ENCODE results near the gene UCN2.
A peak's percentile ranks its signal among the peaks of the same experiment; 100 is the strongest.

The UCN2 gene

DNA sequence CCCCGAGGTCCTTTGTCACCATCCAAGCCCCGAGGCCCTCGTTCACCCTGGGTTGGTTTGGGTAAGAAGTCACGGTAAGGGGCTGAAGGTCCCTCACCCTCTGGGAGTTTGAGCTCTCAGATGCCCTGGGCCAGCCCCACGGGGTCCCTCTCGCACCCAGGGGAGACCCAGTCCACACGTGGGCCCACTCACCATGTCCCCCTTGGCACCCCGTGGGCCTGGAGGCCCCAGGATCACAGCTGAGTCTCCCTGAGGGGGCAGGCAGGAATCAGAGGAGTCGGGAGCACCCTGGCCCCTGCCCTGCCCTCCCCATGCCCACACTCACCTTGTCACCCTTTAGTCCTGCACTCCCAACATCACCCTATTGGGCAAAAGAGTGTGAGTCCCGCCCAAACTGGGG is 5.8 kb upstream of the UCN2 start:
- Histone ChIP-seq H3K36me3 (ENCODE audit: insufficient read depth, low read length) (peaks cover 13% of the 10 kb centered on the region), H3K27ac (ENCODE audit: low read depth, low read length) (no peak overlapping the region), H3K27me3 (ENCODE audit: insufficient read depth, low read length) (no peaks in the 10 kb centered on the region), H3K9ac (ENCODE audit: low read depth, low read length) (no peak overlapping the region), H3K9me3 (ENCODE audit: insufficient read depth, low read depth, low read length) (no peaks in the 10 kb centered on the region), H3K4me3 (ENCODE audit: low read length) (no peak overlapping the region), H3K4me1 (ENCODE audit: insufficient read depth, low read length) (no peaks in the 10 kb centered on the region)
- WGBS: 95% methylated on average over 10 of the region's 10 CpGs

DNA sequence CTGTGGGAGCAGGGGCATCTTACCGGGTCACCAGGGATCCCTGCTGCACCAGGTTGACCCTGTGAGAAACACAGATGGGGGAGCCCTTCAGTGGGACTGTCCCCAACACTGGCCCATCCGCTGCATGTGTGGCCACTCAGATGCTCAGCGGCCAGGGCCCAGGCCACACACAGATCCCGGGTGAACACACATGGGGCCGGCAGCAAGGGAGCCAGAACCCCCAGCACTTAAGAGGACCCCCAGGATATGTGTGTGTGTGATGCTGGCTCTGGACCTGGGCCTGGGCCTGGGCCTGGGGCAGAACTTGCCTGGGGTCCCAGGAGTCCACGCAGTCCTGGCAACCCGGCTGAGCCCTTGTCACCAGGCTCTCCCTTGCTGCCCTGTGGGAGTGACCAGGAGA is 4.9 kb upstream of the UCN2 start:
- no peak overlapping the region for H3K9ac ChIP-seq (ENCODE audit: low read depth, low read length)
- peaks cover under 1% of the 10 kb centered on the region; the same call in 1 of the 2 replicates for H3K4me1 ChIP-seq (ENCODE audit: insufficient read depth, low read length)
- H3K27me3 ChIP-seq (ENCODE audit: insufficient read depth, low read length): no peaks in the 10 kb centered on the region
- no peaks in the 10 kb centered on the region for H3K9me3 ChIP-seq (ENCODE audit: insufficient read depth, low read depth, low read length)
- peaks cover 10% of the 10 kb centered on the region for H3K36me3 ChIP-seq (ENCODE audit: insufficient read depth, low read length)
- no peak overlapping the region for H3K4me3 ChIP-seq (ENCODE audit: low read length)
- 95% methylated on average over 7 of the region's 7 CpGs for WGBS
- no peak overlapping the region for H3K27ac ChIP-seq (ENCODE audit: low read depth, low read length)

DNA sequence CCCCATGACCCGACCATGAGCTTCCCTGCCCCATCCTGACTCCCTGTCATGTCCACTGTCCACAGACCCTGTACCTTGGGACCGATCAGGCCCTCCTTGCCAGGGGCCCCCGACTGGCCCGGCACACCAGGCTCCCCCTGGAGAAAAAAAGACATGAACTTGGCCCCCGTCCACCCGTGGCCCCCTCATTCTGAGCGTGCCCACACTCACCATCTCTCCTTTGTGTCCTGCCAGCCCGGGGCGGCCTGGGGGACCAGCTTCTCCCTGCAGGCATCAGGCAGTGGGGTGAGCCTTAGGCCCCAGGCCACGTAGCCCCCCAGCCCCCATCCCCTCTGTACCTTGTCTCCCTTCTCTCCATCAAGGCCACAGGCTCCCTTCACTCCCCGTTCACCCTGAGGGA is 3.9 kb upstream of the UCN2 start:
- H3K4me3 ChIP-seq (ENCODE audit: low read length): no peak overlapping the region
- WGBS: 93% methylated on average over 11 of the region's 11 CpGs
- peaks cover 5% of the 10 kb centered on the region; the same call in 1 of the 2 replicates for H3K4me1 ChIP-seq (ENCODE audit: insufficient read depth, low read length)
- H3K27me3 ChIP-seq (ENCODE audit: insufficient read depth, low read length): no peaks in the 10 kb centered on the region
- no peak overlapping the region for H3K9ac ChIP-seq (ENCODE audit: low read depth, low read length)
- H3K36me3 ChIP-seq (ENCODE audit: insufficient read depth, low read length): peaks cover 4% of the 10 kb centered on the region; the same call in 1 of the 2 replicates
- H3K27ac ChIP-seq (ENCODE audit: low read depth, low read length): no peak overlapping the region
- no peaks in the 10 kb centered on the region for H3K9me3 ChIP-seq (ENCODE audit: insufficient read depth, low read depth, low read length)

DNA sequence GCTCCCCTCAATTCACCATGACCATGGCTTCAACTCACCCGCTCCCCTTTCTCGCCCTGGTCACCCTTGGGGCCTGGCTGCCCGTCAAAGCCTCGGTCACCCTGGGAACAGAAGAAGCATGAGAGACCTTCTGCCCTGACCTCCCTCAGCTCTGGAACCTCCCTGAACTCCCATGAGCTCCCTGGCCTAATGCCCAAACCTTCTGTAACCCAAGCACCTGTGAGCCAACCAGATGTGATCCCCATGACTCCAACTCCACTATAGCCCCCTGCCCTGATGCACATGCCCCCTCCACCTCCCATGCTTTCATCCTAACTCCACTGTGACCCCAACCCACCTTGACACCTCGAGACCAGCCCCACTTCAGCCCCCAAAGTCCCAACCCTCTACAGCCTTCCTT is 3.5 kb upstream of the UCN2 start:
- H3K27me3 ChIP-seq (ENCODE audit: insufficient read depth, low read length): no peaks in the 10 kb centered on the region
- peaks cover 5% of the 10 kb centered on the region; the same call in 1 of the 2 replicates for H3K4me1 ChIP-seq (ENCODE audit: insufficient read depth, low read length)
- H3K9ac ChIP-seq (ENCODE audit: low read depth, low read length): no peak overlapping the region
- 89% methylated on average over 5 of the region's 5 CpGs for WGBS
- H3K4me3 ChIP-seq (ENCODE audit: low read length): no peak overlapping the region
- no peaks in the 10 kb centered on the region for H3K9me3 ChIP-seq (ENCODE audit: insufficient read depth, low read depth, low read length)
- peaks cover 2% of the 10 kb centered on the region; the same call in 1 of the 2 replicates for H3K36me3 ChIP-seq (ENCODE audit: insufficient read depth, low read length)
- no peak overlapping the region for H3K27ac ChIP-seq (ENCODE audit: low read depth, low read length)

DNA sequence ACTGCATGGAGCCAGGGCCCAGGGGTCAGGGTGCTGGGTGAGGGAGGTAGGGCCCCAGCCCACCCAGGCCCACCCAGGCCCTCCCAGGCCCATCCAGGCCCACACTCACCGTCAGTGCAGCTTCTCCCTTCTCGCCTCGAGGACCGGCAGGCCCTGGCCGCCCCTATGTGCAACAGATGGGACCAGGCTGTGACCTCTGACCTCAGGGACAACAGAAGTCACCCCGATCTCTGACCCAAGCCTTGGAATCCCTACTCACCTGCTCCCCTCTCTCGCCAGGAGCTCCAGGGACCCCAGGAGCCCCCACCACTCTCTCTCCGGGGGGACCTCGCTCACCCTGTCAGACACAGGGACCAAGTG is 2.8 kb upstream of the UCN2 start:
- Histone ChIP-seq H3K27ac (ENCODE audit: low read depth, low read length) (no peak overlapping the region), H3K4me1 (ENCODE audit: insufficient read depth, low read length) (peaks cover 6% of the 10 kb centered on the region; the same call in 1 of the 2 replicates), H3K9ac (ENCODE audit: low read depth, low read length) (no peak overlapping the region), H3K27me3 (ENCODE audit: insufficient read depth, low read length) (no peaks in the 10 kb centered on the region), H3K9me3 (ENCODE audit: insufficient read depth, low read depth, low read length) (no peaks in the 10 kb centered on the region), H3K36me3 (ENCODE audit: insufficient read depth, low read length) (no peaks in the 10 kb centered on the region; the same call in 1 of the 2 replicates), H3K4me3 (ENCODE audit: low read length) (no peak overlapping the region)
- 93% methylated on average over 9 of the region's 9 CpGs for WGBS

DNA sequence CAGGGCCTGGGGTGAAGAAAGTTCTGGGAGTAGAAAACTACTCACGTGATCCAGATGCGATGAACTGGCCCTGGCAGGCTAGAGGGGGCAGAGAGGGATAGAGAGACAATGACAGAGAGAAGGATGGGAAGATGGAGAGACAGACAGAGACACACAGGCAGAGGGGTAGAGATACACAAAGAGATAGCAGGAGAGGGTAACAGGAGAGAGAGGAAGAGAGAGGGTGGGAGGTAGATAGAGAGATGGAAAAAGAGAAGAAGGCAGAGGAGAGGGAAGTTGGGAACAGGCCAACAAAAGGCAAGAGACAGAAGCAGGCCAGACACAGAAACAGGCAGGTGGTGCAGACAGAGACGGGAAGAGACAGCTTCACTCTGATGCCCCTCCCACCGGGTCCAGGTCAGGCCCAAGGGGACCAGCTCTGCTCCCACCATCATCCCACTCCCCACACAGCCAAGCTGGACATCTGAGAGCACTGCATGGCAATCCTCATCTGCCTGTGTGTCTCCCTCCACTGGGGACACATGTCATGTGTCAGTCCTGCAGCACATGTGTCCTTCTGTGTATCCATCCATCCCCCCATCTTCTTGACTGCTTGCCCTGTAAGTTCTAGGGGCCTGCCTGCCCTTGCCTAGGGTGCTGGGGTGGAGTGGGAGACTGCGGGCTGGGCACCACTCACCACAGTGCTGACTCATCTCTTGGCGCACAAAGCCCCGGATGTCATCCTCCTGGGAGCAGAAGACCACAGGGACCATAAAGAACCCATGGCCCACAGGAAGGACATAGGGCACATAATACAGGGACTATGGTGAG is 2.2 kb upstream of the UCN2 start:
- Histone ChIP-seq H3K4me1 (ENCODE audit: insufficient read depth, low read length) (peaks cover 10% of the 10 kb centered on the region), H3K27me3 (ENCODE audit: insufficient read depth, low read length) (no peaks in the 10 kb centered on the region), H3K27ac (ENCODE audit: low read depth, low read length) (no peak overlapping the region), H3K4me3 (ENCODE audit: low read length) (no peak overlapping the region), H3K36me3 (ENCODE audit: insufficient read depth, low read length) (no peaks in the 10 kb centered on the region; the same call in 1 of the 2 replicates), H3K9ac (ENCODE audit: low read depth, low read length) (no peak overlapping the region), H3K9me3 (ENCODE audit: insufficient read depth, low read depth, low read length) (no peaks in the 10 kb centered on the region)
- 91% methylated on average over 7 of the region's 7 CpGs for WGBS

DNA sequence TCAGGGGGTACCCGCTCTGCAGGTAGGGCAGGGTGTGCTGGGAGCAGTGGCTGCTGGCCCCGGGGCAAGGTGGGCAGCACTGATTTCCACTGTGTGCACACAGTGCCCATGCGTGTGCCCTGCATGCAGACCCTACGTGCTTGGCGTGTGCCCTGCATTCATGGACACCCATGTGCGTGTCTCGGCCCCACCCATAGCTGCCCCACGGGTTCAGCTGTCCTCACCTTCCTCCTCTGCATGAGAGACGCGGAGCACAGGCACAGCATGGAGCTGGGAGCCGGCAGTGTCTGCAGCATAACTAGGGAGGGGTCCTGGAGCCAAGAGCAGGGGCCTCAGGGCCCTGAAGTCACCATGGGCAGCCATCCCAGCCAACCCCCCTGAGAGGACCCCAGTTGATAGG is 1.6 kb upstream of the UCN2 start:
- Histone ChIP-seq H3K27ac (ENCODE audit: low read depth, low read length) (no peak overlapping the region), H3K9me3 (ENCODE audit: insufficient read depth, low read depth, low read length) (no peaks in the 10 kb centered on the region), H3K4me3 (ENCODE audit: low read length) (no peak overlapping the region), H3K36me3 (ENCODE audit: insufficient read depth, low read length) (no peaks in the 10 kb centered on the region; the same call in 1 of the 2 replicates), H3K27me3 (ENCODE audit: insufficient read depth, low read length) (no peaks in the 10 kb centered on the region), H3K9ac (ENCODE audit: low read depth, low read length) (no peak overlapping the region), H3K4me1 (ENCODE audit: insufficient read depth, low read length) (peaks cover 16% of the 10 kb centered on the region)
- 93% methylated on average over 11 of the region's 11 CpGs for WGBS

DNA sequence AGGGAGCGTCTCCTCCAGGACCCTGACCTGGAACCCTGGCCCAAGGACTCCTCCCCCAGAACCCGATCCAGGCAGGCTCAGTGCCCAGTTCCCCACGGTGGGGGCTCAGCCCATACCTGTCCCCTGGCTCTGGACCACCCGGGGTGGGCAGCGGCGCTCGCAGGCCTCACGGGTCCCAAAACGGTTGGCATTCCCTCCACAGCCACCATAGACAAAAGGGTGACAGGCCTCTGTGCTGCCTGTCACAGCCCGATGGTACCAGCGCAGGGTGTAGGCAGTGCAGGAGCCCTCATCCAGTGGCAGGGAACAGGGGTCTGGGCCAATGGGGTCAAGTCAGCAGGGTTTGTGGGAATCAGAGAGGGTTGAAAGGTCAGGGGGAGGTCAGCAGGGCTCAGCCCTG is 1.1 kb upstream of the UCN2 start:
- Histone ChIP-seq H3K9me3 (ENCODE audit: insufficient read depth, low read depth, low read length) (no peaks in the 10 kb centered on the region), H3K9ac (ENCODE audit: low read depth, low read length) (no peak overlapping the region), H3K27ac (ENCODE audit: low read depth, low read length) (no peak overlapping the region), H3K27me3 (ENCODE audit: insufficient read depth, low read length) (no peaks in the 10 kb centered on the region), H3K4me1 (ENCODE audit: insufficient read depth, low read length) (peaks cover 17% of the 10 kb centered on the region), H3K4me3 (ENCODE audit: low read length) (no peak overlapping the region), H3K36me3 (ENCODE audit: insufficient read depth, low read length) (no peaks in the 10 kb centered on the region; the same call in 1 of the 2 replicates)
- WGBS: 93% methylated on average over 11 of the region's 11 CpGs

DNA sequence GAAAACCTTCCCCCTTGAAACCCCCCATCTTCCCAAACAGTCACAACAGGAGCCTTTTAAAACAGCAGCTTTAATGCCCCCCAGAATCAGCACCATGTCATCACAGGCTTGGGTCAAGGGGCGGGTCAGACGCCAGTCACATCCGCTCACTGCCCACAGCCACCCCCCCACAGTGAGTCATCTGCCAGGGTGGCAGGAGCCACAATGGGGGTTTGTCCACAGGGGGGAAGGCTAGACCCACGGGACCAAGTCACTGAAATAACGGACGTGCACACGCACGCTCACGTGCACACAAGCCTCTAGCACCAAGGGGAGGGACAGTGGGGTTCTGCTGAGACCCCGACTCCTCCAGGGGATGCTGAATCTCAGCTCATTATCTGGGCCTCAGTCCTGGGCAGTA is 441 bp upstream of the UCN2 start:
- 85% methylated on average over 10 of the region's 10 CpGs for WGBS
- peaks cover 17% of the 10 kb centered on the region for H3K4me1 ChIP-seq (ENCODE audit: insufficient read depth, low read length)
- no peak overlapping the region for H3K27ac ChIP-seq (ENCODE audit: low read depth, low read length)
- no peak overlapping the region for H3K4me3 ChIP-seq (ENCODE audit: low read length)
- H3K9ac ChIP-seq (ENCODE audit: low read depth, low read length): no peak overlapping the region
- no peaks in the 10 kb centered on the region for H3K9me3 ChIP-seq (ENCODE audit: insufficient read depth, low read depth, low read length)
- H3K36me3 ChIP-seq (ENCODE audit: insufficient read depth, low read length): no peaks in the 10 kb centered on the region; the same call in 1 of the 2 replicates
- no peaks in the 10 kb centered on the region for H3K27me3 ChIP-seq (ENCODE audit: insufficient read depth, low read length)

DNA sequence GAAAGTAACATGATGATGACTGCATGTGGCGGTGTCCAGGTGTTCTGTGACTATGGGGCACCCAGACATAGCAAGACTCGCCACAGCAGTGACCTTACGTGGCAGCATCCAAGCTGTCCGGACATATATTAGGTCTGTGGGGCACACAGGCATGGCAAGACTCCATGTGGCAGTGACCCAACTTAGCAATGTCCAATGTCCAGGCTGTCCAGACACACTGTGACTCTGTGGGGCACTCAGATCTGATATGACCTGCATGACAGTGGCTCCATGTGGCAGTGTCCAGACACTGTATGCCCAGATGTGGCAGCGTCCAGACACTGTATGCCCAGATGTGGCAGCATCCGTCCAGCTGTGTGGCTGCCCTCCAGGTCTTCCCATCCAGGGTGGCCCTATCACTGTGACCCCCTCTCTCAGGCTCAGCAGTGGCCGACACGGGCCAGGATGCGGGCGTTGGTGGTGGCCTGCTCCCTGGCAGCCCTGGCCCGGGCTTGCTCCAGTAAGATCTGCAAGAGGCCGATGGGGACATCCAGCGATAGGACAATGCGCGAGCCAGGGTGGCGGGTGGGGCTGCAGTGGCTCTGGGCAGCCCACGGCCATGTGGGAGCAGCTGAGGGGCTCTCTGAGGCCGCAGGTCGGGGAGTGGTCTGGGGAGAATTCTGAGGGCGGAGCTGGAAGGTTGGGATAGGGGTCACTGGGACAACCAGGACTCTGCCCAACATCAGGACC is 1.1 kb downstream of the UCN2 start:
- Histone ChIP-seq H3K9ac (ENCODE audit: low read depth, low read length) (no peak overlapping the region; the same call in 1 of the 2 replicates), H3K4me3 (ENCODE audit: low read length) (no peak overlapping the region), H3K27ac (ENCODE audit: low read depth, low read length) (no peak overlapping the region), H3K4me1 (ENCODE audit: insufficient read depth, low read length) (peaks cover 21% of the 10 kb centered on the region), H3K36me3 (ENCODE audit: insufficient read depth, low read length) (no peaks in the 10 kb centered on the region; the same call in 1 of the 2 replicates), H3K9me3 (ENCODE audit: insufficient read depth, low read depth, low read length) (no peaks in the 10 kb centered on the region), H3K27me3 (ENCODE audit: insufficient read depth, low read length) (no peaks in the 10 kb centered on the region)
- 94% methylated on average over 20 of the region's 20 CpGs for WGBS

DNA sequence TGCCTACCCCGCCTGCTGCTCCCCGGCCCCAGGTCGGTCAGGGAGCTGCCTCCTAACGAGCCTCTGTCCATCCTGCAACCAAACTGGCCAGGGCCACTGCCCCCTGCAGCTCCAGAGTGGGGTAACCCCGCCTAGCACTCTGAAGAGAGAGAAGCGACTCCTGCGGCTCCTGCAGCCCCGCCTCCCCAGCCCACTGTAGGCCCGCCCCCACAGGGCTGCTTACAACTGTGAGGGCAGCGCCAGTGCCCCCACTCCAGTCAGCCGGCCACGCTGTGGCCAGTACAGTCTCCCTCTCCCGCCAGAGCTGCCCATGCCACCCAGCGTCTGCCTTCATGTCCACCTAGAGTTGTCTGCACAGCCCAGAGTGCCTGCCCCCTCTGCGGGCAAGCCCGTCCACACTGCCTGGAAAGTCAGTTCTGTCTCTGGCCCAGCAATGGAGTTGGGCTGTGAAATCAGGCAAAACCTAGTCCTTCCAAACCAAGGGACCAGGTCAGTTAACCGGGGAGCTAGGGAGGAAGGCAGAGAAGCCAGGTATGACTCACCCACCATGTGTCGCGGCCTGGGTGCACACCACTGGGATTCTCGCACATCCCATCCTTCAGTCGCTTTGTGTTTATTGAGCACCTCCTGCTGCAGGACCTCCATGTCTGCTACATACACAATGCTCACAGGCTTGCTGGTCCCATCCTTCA is 2.4 kb downstream of the UCN2 start:
- peak overlapping the region; percentile 24; the same call in 1 of the 2 replicates for H3K27ac ChIP-seq (ENCODE audit: low read depth, low read length)
- peak overlapping the region; percentile 37; the same call in 1 of the 2 replicates for H3K4me3 ChIP-seq (ENCODE audit: low read length)
- peak overlapping the region; percentile 32; the same call in 1 of the 2 replicates for H3K9ac ChIP-seq (ENCODE audit: low read depth, low read length)
- no peaks in the 10 kb centered on the region for H3K27me3 ChIP-seq (ENCODE audit: insufficient read depth, low read length)
- 49% methylated on average over 21 of the region's 21 CpGs for WGBS
- H3K4me1 ChIP-seq (ENCODE audit: insufficient read depth, low read length): peaks cover 21% of the 10 kb centered on the region
- no peaks in the 10 kb centered on the region for H3K36me3 ChIP-seq (ENCODE audit: insufficient read depth, low read length)
- H3K9me3 ChIP-seq (ENCODE audit: insufficient read depth, low read depth, low read length): no peaks in the 10 kb centered on the region

Measured in HUES64 (cell line).